ENCODE measurements around the gene PTGDS.

Gene PTGDS

GRCh38 chr9:137017791-137018497, 40.6 kb downstream of the PTGDS start:
- no peak for DNase-seq

DNA sequence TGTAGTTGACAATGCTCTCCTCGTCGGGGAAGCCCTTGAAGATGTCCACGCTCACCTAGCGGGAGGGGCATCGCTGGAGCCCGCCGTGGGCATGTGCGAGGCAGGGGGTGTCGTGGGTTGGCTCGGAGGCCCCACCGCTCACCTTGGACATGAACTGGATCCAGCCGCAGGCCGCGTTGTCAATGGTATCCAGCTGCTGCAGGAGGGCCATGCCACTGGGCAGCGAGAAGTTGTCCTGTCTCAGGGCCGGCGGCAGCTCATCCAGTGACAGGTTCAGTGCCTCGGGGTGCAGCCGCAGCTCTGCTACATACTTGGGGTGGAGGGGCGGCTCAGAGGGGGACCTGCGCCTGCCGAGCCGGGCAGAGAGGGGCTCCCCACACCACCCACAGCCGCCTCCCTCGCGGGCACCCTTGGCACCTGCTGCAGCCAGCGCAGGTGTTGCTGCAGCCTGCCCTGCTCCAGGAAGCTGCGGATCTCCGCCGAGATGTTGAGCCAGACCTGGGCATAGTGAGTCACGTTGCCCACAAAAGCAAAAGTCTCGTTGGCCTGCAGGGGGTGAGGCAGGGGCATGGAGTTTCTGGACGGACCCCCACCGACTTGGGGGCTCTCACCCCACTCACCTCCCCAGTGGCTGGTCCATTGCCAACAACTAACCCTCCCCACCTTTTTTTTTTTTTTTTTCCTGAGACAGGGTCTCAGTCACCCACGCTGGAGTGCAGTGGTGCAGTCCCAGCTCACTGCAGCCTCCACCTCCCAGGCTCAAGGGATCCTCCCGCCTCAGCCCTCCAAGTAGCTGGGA, 41.7 kb downstream of the PTGDS start:
- Histone ChIP-seq H4K20me1 (ENCODE audit: insufficient read depth, low read length) (no peaks in the 10 kb centered on the region), H3K9me3 (ENCODE audit: insufficient read depth, low read length, severe bottlenecking) (no peaks in the 10 kb centered on the region), H3K4me1 (ENCODE audit: insufficient read depth, low read length) (no peaks in the 10 kb centered on the region), H3K4me2 (ENCODE audit: insufficient read depth, low read length) (no peak overlapping the region), H3K9ac (ENCODE audit: low read depth, low read length) (no peak overlapping the region), H3K4me3 (ENCODE audit: low read depth in 1 of 2, low read length in 2 of 2) (no peak overlapping the region), H3K27ac (ENCODE audit: low read length) (no peak overlapping the region), H3K79me2 (ENCODE audit: insufficient read depth, low read length) (no peaks in the 10 kb centered on the region), H2AFZ (ENCODE audit: low read depth, low read length) (no peak overlapping the region), H3K36me3 (ENCODE audit: insufficient read depth, low read length) (peaks cover 3% of the 10 kb centered on the region), H3K27me3 (ENCODE audit: insufficient read depth, low read length, poor library complexity) (no peaks in the 10 kb centered on the region)
- TF ChIP-seq EZH2 (IDR thresholded peaks at IDR 0.05; ENCODE audit: borderline replicate concordance, low read depth, low read length, severe bottlenecking) (no peak), CTCF (IDR thresholded peaks at IDR 0.05; ENCODE audit: borderline replicate concordance, extremely low read depth, low read length, poor library complexity, severe bottlenecking) (no peak)
- no peak for DNase-seq
- ATAC-seq (ENCODE audit: insufficient read depth, low read depth) = no peak

More at GRCh38 chr9:137017791-137018497, 40.6 kb downstream of the PTGDS start:
- Histone ChIP-seq H3K4me1 (ENCODE audit: insufficient read depth, low read length) (no peaks in the 10 kb centered on the region), H3K4me3 (ENCODE audit: low read depth in 1 of 2, low read length in 2 of 2) (no peak overlapping the region), H3K36me3 (ENCODE audit: insufficient read depth, low read length) (peaks cover 3% of the 10 kb centered on the region), H3K9ac (ENCODE audit: low read depth, low read length) (no peak overlapping the region), H3K9me3 (ENCODE audit: insufficient read depth, low read length, severe bottlenecking) (no peaks in the 10 kb centered on the region), H3K79me2 (ENCODE audit: insufficient read depth, low read length) (no peaks in the 10 kb centered on the region), H3K27me3 (ENCODE audit: insufficient read depth, low read length, poor library complexity) (no peaks in the 10 kb centered on the region), H2AFZ (ENCODE audit: low read depth, low read length) (no peak overlapping the region), H3K27ac (ENCODE audit: low read length) (no peak overlapping the region), H3K4me2 (ENCODE audit: insufficient read depth, low read length) (no peak overlapping the region), H4K20me1 (ENCODE audit: insufficient read depth, low read length) (no peaks in the 10 kb centered on the region)
- no peak for ATAC-seq (ENCODE audit: insufficient read depth, low read depth)
- TF ChIP-seq EZH2 (IDR thresholded peaks at IDR 0.05; ENCODE audit: borderline replicate concordance, low read depth, low read length, severe bottlenecking) = no peak
- no peak for TF ChIP-seq CTCF (IDR thresholded peaks at IDR 0.05; ENCODE audit: borderline replicate concordance, extremely low read depth, low read length, poor library complexity, severe bottlenecking)

- no peak for TF ChIP-seq EZH2 (IDR thresholded peaks at IDR 0.05; ENCODE audit: borderline replicate concordance, low read depth, low read length, severe bottlenecking)
- TF ChIP-seq CTCF (IDR thresholded peaks at IDR 0.05; ENCODE audit: borderline replicate concordance, extremely low read depth, low read length, poor library complexity, severe bottlenecking) = no peak
- Histone ChIP-seq H3K9me3 (ENCODE audit: insufficient read depth, low read length, severe bottlenecking) (no peaks in the 10 kb centered on the region), H3K9ac (ENCODE audit: low read depth, low read length) (no peak overlapping the region)
These were observed 42.8 kb downstream of the PTGDS start for GRCh38 chr9:137019891-137020683.

More at GRCh38 chr9:137019891-137020683, 42.8 kb downstream of the PTGDS start:
- Histone ChIP-seq H3K27ac (ENCODE audit: low read length) (no peak overlapping the region), H3K79me2 (ENCODE audit: insufficient read depth, low read length) (no peaks in the 10 kb centered on the region), H3K4me1 (ENCODE audit: insufficient read depth, low read length) (no peaks in the 10 kb centered on the region), H2AFZ (ENCODE audit: low read depth, low read length) (no peak overlapping the region), H3K4me2 (ENCODE audit: insufficient read depth, low read length) (no peak overlapping the region), H4K20me1 (ENCODE audit: insufficient read depth, low read length) (no peaks in the 10 kb centered on the region), H3K4me3 (ENCODE audit: low read depth in 1 of 2, low read length in 2 of 2) (no peak overlapping the region), H3K27me3 (ENCODE audit: insufficient read depth, low read length, poor library complexity) (no peaks in the 10 kb centered on the region), H3K36me3 (ENCODE audit: insufficient read depth, low read length) (peaks cover 3% of the 10 kb centered on the region)
- ATAC-seq (ENCODE audit: insufficient read depth, low read depth) = no peak
- no peak for DNase-seq

Data from DND-41 (cell line).